ENCODE measurements around the gene DAAM2. TPM values are rescaled to one million over a fixed set of nuclear protein-coding genes. Genes with fewer than 3 reads are reported as not detected.

The DAAM2 gene
- polyA plus RNA-seq, 3 donors = 20.7 to 30.2 (median 25.5) TPM

DNA sequence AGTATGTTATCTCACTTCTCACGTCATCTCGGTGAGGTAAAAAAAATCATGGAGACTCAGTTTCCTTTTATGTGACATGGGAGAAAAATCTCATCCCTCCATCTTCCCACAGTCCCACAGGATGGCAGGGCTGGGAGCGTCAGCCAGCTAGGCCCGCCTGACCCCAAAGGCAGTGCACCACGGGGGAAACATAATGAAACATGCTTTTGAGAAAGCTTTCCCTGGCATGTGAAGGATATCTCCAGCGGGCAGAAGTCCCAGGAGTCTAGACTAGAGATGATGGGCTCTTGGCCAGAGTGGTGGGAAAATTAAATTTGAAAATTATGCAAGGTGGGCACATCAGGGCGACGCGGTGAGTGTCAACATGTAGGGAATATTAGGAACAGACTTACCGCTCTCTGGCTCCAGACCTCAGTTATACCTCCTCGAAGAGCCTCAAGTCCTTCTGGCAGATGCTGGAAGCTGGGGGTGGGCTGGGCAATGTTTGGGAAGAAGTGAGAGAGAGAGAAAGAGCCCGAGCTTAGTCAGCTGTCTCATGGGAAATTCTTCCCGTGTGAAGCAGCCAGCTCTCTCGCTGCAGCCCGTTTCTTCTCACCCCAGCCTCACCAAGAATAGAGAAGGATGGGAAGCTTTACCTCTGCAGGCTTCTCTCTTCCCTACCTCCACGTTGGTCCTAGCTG lies 89.8 kb downstream of the DAAM2 start:
- DNase-seq = no peak

DNA sequence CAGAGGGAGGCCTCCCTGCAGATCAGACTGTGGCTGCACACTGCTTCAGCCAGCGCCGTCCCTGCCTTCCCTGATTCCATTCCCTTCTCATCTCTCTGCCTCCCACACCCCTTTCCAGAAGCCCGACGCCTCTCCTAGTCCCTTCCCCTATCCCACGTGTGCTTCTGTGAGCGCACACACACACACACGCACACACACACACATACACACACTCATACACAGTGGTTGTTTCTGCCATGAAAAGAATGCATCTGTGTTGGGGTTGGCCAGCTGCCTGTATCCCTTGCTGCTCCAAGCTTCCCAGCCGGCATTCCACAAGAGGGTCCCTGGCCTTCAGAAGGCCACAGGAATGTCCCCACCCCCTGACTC lies 90.3 kb downstream of the DAAM2 start:
- DNase-seq = peak; percentile 89

DNA sequence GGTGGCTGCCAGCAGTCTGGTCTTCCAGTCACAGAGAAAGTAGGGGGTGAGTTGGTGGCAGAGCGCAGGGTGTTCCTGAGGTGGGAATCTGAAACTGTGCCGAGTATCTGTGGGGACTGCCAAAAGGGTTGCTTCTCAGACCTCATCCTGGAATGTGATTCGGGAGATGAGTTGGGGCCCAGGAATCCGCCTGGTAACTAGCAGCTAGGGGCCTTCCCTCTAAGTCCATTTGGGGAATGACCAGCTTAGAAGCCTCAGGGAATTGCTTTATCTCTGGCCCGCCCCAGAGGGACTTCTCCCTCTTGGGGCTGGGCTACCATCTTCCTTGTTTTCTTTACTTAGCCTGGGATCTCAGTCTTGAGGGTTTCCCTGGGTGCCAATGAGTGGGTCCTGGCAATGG lies 92.5 kb downstream of the DAAM2 start:
- DNase-seq = no peak

DNA sequence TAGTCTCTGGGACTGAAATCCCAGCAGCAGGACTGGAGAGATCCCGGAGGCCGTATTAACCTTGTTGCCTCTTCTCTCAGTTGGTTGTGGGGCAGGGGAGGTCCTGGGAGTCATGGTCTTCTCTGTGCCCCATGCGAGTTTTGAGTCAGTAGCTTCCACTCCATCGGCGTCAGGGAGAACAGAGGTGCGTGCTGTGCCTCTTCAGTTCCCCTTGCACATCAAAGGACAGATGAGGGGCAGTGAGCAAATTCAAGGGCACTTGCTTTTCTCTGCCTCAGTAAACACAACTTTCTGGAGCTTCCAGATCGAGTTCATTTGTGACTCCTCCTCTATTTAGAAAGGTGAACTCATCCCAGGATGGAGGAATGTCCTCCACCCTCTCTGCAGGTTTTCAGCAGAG lies 93.5 kb downstream of the DAAM2 start:
- DNase-seq = no peak

DNA sequence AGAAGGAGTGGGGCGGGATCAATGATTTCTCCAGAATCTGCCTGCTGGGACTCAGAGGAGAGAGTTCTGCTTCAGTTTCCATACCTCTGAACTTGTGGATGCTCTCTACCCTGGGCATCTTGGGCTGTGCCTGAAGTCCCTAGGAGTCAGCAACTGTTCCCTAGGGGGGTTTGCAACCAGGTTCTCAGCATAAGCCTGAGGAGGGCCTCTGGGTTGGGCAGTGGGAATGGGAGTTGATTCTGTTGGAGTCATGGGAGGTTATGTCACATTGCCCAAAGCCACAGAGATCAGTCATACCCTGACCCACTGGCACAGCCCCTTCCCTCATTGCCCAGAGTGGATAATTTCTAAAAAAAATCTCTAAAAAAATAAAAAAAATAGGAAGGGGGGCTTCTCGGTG lies 94.7 kb downstream of the DAAM2 start:
- no peak for DNase-seq

DNA sequence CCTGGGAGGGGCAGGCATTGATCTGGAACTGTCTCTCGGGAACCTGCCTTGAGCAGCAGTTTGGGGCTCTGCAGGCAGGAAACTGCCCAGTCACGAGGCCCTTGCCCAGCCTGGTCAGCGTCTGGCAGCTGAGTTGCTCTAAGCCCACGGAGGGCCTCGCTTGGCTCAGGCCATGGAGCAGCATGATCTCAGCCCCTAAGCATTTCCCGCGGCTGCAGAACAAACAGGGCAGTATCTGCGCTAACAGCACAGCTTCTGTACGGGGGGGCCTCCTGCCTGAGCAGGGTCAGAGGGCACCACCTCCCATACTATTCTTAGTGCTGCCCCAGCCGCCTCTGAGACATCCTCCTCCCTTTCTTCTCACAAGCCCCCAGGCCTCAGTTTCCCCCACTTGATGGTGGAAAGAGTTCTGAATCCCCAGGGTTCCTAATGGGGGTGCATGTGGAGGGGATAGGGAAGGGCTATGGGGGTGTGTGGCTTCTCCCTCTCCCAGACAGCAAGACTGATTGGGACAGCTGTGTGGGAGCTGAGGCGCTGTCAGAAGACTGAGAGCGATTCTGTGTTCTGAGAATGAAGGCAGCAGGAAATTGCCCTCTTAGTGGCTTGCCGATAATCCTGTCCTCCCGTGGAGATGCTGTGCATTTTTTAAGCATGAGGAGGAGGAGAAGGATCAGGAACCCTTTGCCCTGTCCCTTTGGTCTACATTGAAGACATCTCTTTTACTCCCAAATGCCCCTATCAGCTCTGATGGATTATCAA lies 95.7 kb downstream of the DAAM2 start:
- DNase-seq = peak; percentile 39

DNA sequence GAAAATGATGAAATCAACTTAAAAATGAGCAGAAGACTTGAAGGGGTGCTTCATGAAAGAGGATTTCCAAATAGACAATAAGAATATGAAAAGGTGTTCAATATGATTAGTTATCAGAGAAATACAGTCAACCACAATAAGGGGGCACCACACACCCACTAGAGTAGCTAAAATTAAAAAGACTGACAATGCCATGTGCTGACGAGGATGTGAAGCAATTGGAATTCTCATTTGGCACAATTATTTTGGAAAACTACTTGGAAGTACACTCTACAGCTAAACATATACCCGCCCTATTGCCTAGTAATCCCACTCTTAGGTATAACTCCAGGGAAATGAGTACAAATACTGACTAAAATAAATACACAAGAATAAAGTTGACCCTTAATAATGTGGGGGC lies 97.1 kb downstream of the DAAM2 start:
- DNase-seq = no peak

DNA sequence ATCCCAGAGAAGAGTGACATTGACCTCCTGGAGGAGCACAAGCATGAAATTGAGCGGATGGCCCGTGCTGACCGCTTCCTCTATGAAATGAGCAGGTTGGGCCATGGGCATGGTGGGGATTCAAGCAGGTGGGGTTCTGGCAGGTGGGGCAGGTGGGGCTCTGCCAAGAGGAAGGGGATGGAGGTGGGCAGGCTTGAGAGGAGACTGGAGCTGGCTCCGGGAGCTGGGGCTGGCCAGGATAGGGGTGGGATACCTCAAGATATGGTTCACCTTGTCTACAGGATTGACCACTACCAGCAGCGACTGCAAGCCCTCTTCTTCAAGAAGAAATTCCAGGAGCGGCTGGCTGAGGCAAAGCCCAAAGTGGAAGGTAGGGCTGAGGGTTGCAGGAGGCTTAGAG lies 99.2 kb downstream of the DAAM2 start:
- DNase-seq = no peak

DNA sequence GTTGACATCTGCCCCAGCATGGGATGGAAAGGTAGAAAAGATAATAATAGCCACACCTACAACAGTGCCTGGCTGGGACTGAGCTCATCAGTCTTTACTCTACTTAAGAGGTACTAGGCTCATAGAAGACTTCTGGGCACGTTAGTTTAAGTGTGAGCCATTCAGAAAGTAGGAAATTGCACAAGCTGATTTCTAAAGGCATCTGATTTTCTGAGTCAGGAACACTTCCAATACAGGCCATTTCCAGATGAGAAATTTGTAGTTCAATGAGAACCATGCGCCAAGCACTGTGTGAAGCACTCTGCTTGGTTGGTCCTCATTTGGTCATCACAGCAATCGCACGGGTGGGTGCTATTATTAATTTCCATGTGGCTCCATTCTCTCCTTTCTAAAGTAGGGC lies 99.8 kb downstream of the DAAM2 start:
- DNase-seq = no peak

DNA sequence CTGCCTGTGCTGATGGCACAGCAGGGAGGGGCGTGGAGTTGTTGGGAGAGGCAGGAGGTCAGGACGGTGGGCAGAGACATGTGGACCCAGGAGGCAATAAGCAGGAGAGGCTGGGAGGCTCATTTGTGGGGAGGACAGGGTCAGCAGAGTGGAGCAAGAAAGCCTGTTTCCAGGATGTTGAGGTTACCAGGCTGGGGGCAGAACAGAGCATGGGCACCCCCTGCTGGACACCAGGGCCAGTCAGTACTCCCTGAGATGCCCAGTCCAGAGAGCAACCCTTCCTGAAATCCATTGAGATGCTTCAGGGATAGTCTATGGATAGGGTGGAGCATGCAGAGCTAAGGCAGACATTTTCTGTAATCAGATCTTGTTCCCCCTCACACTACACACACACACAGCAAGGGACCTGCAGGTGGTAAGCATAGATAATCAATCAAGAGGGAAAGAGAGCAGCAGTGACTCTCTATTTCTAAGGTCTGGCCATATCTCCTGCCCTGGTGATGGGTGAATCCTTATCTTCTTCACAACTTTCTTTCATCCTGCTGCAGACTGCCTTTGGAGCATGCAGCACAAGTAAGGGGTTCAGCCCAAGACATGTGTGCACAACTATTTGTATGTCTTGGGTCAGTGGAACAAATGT lies 100.4 kb downstream of the DAAM2 start:
- DNase-seq = peak; percentile 31

DNA sequence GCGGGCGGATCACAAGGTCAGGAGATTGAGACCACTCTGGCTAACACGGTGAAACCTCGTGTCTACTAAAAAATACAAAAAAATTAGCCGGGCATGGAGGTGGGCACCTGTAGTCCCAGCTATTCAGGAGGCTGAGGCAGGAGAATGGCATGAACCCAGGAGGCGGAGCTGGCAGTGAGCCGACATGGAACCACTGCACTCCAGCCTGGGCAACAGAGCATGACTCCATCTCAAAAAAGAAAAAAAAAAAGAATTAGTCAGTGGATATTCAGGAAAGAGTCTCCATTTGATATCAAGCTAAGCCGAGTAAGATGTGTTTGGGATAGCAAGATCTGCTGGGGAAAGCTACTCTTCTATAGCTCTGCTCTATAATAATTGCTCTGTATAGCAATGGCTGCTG lies 101.1 kb downstream of the DAAM2 start:
- no peak for DNase-seq

DNA sequence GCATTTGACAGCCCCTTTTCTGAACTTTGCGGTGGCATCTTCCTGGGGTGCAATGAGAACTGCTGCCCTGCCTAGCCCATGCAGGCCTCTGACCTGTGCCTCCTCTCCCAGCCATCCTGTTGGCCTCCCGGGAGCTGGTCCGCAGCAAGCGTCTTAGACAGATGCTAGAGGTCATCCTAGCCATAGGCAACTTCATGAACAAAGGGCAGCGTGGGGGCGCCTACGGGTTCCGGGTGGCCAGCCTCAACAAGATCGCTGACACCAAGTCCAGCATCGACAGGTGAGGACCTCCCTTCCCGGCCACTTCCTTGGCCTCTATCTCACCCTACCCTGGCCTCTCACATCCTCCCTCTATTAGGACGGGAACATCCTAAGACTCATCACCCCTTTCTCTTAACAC lies 104.5 kb downstream of the DAAM2 start:
- DNase-seq = no peak

DNA sequence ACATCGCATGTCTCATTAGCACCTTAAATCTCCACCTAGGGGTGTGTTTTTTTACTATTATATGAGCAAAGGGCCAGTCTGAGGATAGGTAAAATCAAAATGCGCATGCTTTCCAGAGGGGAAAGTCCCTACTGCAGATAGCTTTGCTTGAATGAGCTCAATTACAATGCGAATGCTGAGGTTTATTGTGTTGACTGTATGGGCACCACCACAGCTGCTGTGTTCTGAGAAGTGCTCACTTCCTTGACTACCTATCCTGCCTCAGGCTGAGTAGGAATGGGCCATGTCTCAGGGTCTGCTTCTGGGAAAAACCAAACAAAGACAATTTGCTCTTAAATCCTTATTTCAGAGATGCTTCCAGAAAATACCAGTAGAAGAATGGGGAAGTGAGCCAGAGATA lies 105.5 kb downstream of the DAAM2 start:
- DNase-seq = no peak

DNA sequence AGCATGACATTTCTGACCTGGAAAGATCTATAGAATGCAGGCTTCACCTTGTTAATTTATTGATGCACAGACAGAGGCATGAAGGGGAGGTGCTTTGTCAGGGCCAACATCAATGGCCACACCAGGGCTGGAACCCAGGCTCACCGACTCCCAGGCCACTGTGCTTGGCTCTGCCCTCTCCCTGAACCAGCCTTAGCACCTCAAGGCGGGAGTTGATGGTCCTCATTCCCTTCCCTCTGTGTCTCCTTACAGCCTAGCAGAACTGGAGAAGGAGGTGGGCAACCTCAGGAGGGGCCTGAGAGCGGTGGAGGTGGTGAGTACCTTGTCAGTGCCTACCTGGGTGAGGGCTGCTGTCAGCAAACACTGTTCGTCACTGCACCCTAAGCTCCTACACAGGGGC lies 106.4 kb downstream of the DAAM2 start:
- no peak for DNase-seq

DNA sequence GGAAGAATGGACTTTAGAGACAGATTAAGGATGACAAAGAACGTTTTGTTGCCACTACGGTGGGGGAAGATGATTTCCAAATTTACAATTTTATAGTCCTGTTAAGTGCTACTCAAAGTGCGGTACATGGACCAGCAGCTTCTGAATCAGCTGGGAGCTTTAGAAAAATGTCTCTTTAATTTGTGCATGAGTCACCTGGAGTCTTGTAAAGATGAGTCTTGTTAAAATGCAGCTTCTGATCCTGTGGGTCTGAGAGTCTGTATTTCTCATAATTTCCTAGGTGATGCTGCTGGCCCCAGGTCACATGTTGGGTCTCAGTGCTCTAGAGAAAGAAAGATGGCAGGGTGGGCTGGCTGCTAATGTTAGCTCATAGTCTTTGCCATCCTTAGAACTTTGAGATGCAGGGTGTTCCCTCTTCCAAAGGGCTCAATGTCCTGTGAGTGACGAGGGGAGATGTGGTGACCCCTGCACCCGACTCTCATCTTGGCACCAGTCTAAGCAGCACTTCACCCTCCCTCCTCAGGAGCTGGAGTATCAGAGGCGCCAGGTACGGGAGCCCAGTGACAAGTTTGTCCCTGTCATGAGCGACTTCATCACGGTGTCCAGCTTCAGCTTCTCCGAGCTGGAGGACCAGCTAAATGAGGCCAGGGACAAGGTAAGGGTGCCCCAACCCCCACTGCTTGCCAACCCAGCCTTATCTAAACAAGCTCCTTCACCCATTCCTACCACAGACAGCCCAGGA lies 107.5 kb downstream of the DAAM2 start:
- no peak for DNase-seq

DNA sequence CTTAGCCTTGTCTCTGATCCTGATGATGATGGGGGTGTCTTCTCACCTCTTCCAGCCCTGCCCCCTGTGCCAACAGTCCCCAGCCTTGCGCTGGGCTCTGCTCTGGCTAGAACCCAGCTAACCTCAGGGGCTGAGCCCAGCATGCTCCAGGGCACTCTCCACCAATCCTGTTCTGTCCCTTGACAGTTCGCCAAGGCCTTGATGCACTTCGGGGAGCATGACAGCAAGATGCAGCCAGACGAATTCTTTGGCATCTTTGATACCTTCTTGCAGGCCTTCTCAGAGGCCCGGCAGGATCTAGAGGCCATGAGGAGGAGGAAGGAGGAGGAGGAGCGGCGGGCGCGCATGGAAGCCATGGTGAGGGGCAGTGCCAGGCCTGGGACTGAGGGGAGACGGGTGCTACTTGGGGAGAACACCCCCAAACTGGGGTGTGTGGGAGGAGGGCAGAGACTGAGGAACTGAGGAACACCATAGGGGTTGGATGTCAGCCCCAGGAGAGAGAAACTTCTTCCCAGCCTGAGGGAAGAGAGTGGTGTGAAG lies 109.0 kb downstream of the DAAM2 start:
- DNase-seq = no peak

DNA sequence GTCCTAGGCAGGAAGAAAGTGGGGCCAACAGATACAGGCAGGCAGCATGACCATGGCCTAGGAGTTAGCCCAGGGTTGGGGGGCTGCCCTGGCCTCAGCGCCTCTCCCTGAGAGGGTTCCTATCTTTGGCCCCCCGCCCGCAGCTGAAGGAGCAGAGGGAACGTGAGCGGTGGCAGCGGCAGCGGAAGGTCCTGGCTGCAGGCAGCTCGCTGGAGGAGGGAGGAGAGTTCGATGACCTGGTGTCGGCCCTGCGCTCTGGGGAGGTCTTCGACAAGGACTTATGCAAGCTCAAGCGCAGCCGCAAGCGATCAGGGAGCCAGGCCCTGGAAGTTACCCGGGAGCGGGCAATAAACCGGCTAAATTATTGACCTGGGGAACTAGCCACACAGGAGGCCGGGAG lies 109.5 kb downstream of the DAAM2 start:
- DNase-seq = no peak

DNA sequence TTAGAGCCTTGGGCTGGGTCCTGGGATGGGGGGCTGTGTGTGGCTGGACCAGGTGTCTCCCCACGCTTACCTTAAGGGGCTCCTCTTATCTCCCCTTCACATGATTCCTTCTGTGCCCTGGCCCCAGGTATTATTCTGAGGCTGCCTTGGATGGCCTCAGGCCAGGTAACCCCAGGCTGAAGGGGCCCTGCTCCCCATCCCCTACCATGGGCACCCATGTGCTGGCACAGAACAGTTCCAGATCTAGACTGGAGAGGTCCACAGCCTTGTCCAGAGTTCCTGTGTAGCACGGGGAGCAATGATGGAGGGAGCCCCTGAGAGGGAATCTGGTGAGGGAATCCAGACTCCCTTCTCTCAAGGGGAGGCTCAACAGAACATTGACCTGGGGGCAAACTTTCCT lies 110.0 kb downstream of the DAAM2 start:
- no peak for DNase-seq

DNA sequence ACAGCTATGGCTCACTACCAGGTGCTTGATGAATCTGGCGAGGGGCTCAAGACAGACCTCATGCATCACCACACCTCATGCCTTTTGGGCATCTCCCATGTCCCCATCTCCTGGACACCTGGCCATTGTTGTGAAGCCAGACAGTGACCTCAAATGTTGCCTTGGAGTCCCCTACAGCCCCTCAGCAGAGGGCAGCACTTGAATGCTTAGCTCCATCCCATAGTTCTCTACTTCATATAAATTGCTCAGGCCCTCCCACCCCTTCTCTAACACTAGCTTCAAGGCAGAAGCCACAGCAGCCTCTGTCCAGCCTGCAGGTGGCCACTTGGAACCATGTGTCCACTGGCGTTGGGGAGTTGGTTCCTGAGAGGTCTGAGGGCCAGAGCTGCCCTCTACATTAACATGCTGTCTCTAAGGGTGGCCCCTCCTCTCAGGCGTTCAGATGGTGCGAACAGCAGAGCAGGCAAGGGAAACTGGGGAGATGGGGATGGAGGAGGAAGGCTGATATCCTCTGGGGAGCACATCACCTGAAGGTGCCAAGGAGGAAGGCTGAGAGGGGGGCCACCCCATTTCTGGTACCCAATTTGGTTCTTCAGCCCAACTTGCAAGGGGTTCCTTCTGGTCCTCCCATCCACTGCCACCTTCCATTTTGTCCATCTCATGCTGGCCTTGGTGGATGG lies 110.8 kb downstream of the DAAM2 start:
- DNase-seq = no peak

DNA sequence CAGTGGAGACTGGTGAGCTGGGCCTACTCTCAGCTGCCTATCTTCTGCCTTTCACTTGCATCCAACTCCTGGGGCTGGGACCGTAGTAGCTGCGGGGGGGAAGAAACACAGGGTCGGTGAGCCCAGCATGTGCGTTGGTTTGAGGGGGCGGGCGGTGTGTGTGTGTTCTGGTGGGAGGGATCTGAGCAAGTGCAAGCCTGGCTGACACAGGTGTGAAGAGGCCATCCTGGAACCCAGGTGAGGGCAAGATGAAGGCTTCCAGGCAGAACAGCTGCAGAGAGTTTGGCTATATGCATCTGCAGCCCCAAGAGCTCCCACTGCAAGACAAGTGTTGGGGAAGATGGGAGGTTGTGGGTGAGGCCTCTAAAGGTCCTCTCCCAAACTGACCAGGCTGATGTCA lies 111.5 kb downstream of the DAAM2 start:
- no peak for DNase-seq

DNA sequence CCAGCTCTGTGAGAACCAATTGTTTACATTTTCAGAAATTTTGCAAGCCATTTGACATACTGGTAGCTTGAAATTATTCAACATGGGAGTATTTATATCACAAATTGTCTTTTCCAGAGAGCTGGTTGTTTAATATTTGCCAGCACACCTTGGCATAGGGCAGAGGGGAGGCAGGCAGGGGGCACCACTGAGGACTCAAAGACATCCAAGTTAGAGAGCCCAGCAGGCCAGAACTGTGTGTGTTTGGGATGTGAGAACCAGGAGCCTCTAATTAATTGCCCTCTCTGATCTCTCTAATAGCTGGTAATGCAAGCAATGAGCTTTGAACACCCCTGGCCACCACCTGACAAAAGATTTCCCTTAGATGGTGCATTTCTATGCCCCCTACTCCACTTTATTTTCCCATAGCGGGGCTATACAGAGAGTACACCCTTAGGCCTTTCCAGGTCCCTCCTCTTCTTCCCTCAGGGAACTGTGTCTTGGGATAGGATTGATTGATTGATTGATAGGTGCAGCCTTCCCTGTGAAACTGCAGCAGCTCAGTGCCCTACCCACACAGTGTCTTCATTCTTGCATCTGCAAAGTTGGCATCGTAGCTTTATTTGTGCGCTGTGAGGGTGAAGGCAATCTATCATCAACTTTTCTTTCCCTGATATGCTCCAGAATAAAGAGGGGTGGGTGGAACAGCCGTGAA lies 112.9 kb downstream of the DAAM2 start:
- no peak for DNase-seq
